HG03558 (cell line): Measurements from ENCODE around the gene PLPP6.
A peak's percentile ranks its signal among the peaks of the same experiment; 100 is the strongest.
"Not testable (repeated sequence)": the region's sequence is repeated elsewhere in the genome, so short reads cannot be mapped to it uniquely, and the experiment has no call there.

ENCODE experiments used
- ATAC-seq: cut with Tn5 transposase; IDR thresholded peaks from one replicate; pipeline ENCODE4 v1.9.1; 2021; ENCODE audit warnings: moderate number of reproducible peaks; ENCODE audit not compliant: unreplicated experiment; ENCODE audit errors: extremely low read depth

Gene PLPP6

GRCh38 chr9:4662108-4662988 lies at the start of gene PLPP6:
PLPP6 (plus strand) TSS chr9:4662294; CDS start chr9:4662376, 82 bp downstream.
- peak; percentile 66 for ATAC-seq

- ATAC-seq: no peak
These were observed 47.5 kb upstream of the PLPP6 start for GRCh38 chr9:4614627-4615026.

GRCh38 chr9:4615251-4615650 lies 46.8 kb upstream of the PLPP6 start:
- no peak for ATAC-seq

GRCh38 chr9:4615778-4616177 lies 46.3 kb upstream of the PLPP6 start:
- ATAC-seq: no peak

DNA sequence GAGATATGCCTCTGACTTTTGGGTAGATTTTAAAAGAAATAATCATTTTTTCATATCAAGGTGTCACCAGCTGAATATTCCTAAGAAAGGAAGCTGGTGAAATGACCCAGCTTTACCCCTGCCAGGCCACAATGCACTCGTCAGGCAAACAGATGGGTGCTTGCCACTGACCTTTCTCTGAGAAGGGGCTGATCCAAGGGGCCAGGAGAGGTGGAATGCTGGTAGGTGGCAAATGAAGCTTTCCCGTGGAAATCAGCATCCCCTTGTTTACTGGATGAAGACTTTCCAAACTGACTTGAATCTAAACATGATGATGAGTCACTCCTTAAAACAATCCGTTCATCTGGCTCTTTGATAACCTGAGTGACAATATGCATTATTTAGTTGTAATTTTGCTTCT lies 44.3 kb upstream of the PLPP6 start:
- ATAC-seq: no peak

DNA sequence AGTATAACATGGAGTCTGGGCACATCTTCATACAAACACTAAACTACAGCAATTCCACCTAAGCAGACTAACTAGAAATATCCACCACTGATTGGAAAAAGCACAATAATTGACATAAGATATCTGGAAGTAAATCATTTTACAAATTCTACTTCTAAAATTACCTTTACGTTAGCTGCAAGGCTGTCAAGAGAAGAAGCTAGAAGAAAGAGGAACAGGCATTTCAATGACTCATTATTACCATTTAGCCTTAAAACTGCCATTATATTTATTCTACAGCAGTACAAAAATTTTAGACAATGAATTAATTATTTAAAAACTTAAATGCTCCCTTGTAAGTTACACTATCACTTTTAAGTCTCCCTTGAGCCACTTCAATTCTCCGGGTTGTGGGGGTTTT lies 43.4 kb upstream of the PLPP6 start:
- ATAC-seq: no peak

- ATAC-seq: no peak
These were observed 41.9 kb upstream of the PLPP6 start for GRCh38 chr9:4620057-4620765.

DNA sequence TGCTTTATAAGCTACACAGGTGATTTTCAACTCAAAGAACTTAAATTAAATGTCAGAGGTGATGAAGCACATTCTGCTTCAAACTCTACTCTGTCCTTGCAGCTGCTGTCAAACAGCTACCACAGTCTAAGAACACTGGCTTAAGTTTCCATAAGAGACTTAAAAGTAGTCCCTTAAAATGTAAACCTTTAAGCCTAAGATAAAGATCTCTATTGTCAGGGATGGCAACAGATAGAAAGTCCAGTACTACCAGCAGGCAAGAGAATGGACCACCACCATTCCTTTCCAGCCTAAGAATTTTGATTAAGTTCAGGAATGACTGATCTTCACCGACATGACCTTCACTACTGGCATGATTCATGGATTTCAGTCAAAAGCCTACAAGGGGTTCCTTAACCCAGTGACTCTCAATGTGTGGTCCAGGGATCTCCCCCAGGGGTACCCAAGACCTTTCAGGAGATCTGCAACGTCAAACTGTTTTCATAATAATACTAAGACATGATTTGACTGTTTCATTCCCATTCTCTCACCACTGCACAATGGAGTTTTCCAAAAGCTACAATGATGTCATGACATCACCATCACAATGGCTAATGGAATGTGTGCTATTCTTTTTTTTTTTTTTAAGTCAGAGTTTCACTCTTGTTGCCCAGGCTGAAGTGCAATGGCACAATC lies 41.1 kb upstream of the PLPP6 start:
- ATAC-seq: no peak

DNA sequence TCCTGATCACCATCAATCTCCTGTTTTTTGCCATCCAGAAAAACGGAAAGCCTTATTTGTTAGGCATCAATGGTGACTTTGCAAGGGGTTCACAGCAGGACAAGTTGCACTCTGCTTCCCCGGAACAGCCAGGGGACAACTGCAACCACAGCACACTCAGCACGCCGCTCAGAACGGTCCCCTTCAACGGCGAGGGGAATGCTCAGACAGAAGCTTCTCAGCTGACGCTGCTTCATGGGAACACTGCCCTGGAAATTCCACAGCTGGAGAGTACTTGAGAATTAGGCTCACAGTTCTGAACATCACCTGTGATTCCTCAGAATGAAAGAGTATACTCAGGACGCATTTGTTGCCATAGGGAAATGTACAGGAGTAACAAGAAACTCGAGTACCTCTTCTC lies 40.1 kb upstream of the PLPP6 start:
- no peak for ATAC-seq

DNA sequence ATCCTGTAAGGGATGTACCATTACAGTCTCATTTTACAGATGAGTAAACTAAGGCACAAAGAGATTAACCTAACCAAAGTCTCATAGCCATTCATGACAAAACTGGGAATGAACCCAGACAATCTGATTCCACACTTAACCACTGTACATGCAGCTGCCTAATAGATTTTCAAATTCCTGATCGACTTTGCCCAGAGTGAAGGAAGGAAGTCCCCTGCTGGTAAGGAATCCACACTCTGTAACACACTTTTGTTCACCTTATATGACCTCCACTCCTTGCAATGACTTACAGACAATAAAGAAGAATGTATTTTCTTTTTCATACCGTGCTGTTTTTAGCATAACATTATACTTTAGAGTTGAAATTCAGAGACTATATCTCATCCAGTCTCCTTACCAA lies 31.3 kb upstream of the PLPP6 start:
- ATAC-seq: no peak

- no peak for ATAC-seq
These were observed 23.1 kb upstream of the PLPP6 start for GRCh38 chr9:4638968-4639367.

- no peak for ATAC-seq
These were observed 22.7 kb upstream of the PLPP6 start for GRCh38 chr9:4639420-4639819.

DNA sequence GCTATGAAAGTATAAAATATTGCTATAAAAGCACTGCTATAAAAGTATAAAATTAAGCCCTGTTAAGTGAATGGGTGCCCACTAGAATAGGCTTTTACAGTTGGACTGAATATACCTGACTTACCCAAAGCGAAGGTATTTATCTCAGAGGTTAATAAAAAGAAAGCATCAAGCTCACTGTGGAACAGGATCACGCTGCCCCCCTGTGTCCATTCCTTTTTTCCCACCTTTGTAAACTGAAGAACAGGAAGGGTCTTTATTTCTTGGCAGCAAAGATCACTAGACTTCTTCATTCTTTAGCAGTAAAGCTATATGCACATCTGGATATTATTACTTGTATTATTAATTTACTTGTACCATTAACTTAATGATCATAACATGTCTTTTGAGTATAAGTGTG lies 22.1 kb upstream of the PLPP6 start:
- no peak for ATAC-seq

DNA sequence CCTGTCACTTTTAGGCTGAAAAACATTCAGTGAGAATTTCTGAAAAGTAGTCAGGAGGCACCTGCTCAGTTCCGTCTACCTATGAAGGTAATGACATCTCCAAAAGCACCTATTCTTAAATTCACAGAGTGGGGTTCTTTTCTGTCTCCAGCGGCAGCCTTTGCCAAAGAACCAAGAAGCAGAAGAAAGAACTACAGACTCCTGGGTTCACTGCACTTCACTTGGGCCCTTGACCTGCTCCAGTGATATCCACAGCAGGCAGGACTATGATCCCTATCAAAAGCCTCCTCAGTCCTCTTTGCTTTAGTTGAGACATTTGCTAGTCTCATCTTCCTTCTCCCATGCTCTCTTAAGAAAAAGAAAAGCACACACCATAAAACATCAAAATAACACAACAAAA lies 19.7 kb upstream of the PLPP6 start:
- ATAC-seq: no peak

DNA sequence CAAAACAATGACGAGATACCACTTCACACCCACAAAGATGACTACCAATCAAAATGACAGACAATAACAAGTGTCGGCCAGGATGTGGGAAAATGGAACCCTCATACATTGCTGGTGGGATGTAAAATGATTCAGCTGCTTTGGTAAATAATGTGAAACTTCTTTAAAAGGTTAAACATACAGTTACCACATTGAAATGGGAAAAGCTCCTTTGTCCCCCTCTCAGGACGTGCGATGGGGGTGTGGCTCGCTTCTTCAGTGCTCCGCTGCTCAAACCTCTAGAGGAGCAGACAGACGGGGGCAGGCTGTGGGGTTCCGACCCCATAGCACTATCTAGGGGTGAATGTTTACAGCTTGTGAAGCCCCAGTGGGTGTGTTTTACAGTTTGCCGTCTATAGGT lies 8.0 kb upstream of the PLPP6 start:
- ATAC-seq: no peak

DNA sequence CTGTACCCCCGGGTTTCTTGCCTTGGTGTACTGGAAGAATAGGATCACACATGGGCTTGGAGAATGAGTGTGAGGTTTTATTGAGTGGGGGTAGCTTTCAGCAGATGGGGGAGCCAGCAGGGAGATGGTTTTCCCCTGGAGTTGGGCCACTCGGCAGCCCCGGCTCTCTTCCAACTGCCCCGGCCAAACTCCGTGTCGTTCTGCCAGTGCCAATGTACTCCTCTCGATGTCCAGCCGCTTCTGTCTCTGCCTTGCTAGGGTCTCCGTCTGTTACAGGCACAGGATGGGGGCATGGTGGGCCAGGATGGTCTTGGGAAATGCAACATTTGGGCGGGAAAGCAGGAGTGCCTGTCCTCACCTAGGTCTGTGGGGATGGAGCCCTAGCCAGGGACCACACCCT lies 7.6 kb upstream of the PLPP6 start:
- ATAC-seq: no peak

DNA sequence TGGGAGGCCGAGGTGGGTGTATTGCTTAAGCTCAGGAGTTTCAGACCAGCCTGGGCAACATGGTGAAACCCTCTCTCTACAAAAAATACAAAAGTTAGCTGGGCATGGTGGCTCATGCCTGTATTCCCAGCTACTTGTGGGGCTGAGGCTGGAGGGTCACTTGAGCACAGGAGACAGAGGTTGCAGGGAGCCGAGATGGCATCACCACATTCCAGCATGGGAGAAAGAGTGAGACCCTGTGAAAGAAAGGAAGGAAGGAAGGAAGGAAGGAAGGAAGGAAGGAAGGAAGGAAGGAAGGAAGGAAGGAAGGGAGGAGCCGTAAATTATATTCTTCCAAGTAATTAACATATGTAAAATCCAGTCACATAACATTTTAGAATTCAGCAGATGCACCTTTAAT lies 5.9 kb upstream of the PLPP6 start:
- ATAC-seq: not testable (repeated sequence)

- no peak for ATAC-seq
These were observed 5.5 kb upstream of the PLPP6 start for GRCh38 chr9:4656621-4657020.

- ATAC-seq: no peak
These were observed 4.5 kb upstream of the PLPP6 start for GRCh38 chr9:4657426-4658159.

- ATAC-seq: not testable (repeated sequence)
These were observed 1.4 kb upstream of the PLPP6 start for GRCh38 chr9:4660665-4661064.
